Occipital lobe (tissue), 3 donors: ENCODE results near the gene SGIP1. TPM values are rescaled to one million over a fixed set of nuclear protein-coding genes. Genes with fewer than 3 reads are reported as not detected.
A peak's percentile ranks its signal among the peaks of the same experiment; 100 is the strongest.
"Not testable (repeated sequence)": the region's sequence is repeated elsewhere in the genome, so short reads cannot be mapped to it uniquely, and the experiment has no call there.

Experiments used
- DNase-seq: peaks from one replicate; lab custom pipeline; 2025; lab: John Stamatoyannopoulos, UW
- small RNA-seq: library from RNA; depleted of rRNA; stranded (forward); fragments of <200 nt; gene quantifications from one replicate; pipeline ENCODE3, GENCODE V24; 2014
- total RNA-seq: library from RNA; depleted of rRNA; stranded (reverse); fragments of >200 nt; gene quantifications from one replicate; pipeline ENCODE4 v1.2.3, GENCODE V29; 2014

Gene SGIP1
- total RNA-seq, 1 donor from 2014 or later: 77.4 TPM

- no peak for DNase-seq
These were observed 235.0 kb downstream of the SGIP1 start for GRCh38 chr1:66768965-66769364.

- DNase-seq: no peak
These were observed 235.7 kb downstream of the SGIP1 start for GRCh38 chr1:66769512-66770229.

- DNase-seq: no peak
These were observed 236.3 kb downstream of the SGIP1 start for GRCh38 chr1:66770240-66770639.

GRCh38 chr1:66770694-66771093, 236.7 kb downstream of the SGIP1 start:
- DNase-seq: no peak

- no peak for DNase-seq
These were observed 239.3 kb downstream of the SGIP1 start for GRCh38 chr1:66773227-66773626.

GRCh38 chr1:66774438-66774837, 240.5 kb downstream of the SGIP1 start:
- no peak for DNase-seq

GRCh38 chr1:66775646-66776045, 241.7 kb downstream of the SGIP1 start:
- DNase-seq: no peak

GRCh38 chr1:66777831-66778230, 243.9 kb downstream of the SGIP1 start:
- no peak for DNase-seq

- DNase-seq: no peak
These were observed 244.3 kb downstream of the SGIP1 start for GRCh38 chr1:66778266-66778665.

GRCh38 chr1:66778969-66779368, 245.0 kb downstream of the SGIP1 start:
- DNase-seq: no peak

GRCh38 chr1:66779475-66780078, 245.6 kb downstream of the SGIP1 start:
- no peak for DNase-seq

- not testable (repeated sequence) for DNase-seq
These were observed 251.8 kb downstream of the SGIP1 start for GRCh38 chr1:66785800-66786199.

- DNase-seq: no peak
These were observed 253.7 kb downstream of the SGIP1 start for GRCh38 chr1:66787641-66788040.

- no peak for DNase-seq
These were observed 254.4 kb downstream of the SGIP1 start for GRCh38 chr1:66788231-66788939.

- DNase-seq: no peak
These were observed 258.0 kb downstream of the SGIP1 start for GRCh38 chr1:66791621-66792610.

- DNase-seq: not testable (repeated sequence)
These were observed 261.9 kb downstream of the SGIP1 start for GRCh38 chr1:66795839-66796238.

Small RNA genes lying within 50 kb of the gene (small RNA-seq; reads per million reads assigned to genes)
- 2.5 reads per million, percentile 85 among the genes with 10 or more reads in this experiment for gene MIR3117

Other genes with a start within 250 kb of the SGIP1 start
- gene DYNLT5, start 218.3 kb downstream of the SGIP1 start, total RNA-seq: 3.6 TPM